SHP77 (cell line): ENCODE measurements around the gene DCLK1.
"Not testable (repeated sequence)": the region's sequence is repeated elsewhere in the genome, so short reads cannot be mapped to it uniquely, and the experiment has no call there.

Experiments used
- DNase-seq, 2 experiments: peaks; one replicate each; lab custom pipeline; 2025; lab: John Stamatoyannopoulos, UW

Gene DCLK1

DNA sequence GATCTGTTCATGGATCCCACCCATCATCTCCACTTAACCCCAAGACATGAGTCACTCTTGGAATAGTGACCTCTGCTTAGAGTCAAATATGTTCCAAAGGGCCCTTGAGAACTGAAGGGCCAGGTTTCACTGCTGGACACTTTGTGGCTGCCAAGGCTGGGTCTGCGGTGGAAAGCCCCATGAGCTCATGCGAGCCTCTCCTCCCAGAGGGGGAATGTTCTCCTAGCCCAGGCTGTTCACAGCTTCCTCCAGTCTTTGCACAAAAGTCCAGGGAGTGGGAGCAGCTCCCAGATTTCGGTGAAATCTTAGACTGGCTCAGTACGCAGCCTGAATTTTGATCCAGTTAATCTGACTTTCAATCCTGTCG is 732 bp upstream of the DCLK1 start:
- peak; percentile 35 to 38 for DNase-seq

DNA sequence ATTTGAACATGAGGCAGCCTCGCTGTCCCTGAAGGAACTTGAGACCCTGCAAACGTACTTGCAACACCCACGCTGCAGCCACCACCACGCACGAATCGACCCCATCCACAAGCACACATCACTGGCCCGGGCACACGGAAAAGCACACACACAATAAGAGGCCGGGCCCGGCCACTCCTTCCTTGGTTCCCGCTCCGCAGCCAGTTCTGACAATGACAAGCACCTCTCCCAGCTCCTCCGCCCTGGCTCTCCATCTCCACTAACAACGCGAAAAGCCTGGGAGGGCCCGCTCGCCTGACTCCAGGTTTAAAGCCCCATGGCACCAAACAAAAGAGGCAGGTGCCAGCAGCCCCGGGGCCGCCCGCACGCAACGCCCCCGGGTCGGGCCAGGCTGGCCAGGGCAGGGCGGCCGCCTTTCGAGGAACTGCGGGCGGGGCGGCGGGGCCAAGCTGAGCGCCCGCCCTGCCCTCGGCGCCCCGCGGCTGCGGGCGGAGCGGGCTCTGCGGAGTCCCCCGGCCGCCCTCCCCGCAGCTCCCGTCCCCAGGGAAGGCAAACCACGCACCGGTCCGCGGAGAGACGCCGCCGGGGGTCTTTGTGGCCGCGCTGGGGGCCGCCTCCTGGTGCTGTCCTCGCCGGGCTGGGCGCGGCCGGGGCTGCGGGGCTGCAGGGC is 495 bp downstream of the DCLK1 start:
- peak; percentile 44 to 50 for DNase-seq

DNA sequence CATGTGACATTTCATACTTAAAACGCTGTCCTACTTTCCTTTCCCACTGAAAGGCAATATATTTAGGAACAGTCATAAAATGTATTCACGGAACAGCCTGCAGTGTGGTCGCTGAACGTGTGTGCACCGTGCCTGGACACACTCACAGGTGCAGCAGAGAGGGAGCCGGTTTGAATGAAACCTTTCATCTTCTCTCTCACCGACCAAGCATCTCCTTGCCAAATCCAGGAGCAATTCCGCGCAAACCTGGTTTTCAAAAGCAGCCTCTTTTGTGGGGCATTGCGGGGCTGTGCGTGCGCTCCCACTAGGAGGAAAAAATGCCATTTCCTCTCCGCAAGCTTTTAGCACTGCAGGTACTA is 1.0 kb downstream of the DCLK1 start:
- peak in 1 of 2 experiments; percentile 42 for DNase-seq

DNA sequence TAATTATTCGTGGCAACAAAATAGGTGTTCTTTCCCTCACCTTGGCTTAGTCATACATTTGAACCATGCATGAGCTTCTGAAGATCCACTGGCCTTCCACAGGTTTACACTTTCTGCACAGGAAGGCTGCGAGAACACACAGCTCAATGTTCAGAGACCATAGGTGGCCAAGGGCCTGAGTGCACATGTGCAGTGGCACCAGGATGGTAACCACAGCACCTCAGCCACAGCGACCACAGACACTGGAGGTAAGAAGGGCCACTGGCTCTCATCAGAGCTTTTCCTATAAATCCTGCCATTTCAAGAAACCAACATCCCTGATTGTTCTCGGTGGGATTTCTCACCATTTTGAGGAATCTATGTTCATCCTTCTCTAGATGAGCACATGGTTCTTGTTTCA is 1.6 kb downstream of the DCLK1 start:
- DNase-seq = no peak

DNA sequence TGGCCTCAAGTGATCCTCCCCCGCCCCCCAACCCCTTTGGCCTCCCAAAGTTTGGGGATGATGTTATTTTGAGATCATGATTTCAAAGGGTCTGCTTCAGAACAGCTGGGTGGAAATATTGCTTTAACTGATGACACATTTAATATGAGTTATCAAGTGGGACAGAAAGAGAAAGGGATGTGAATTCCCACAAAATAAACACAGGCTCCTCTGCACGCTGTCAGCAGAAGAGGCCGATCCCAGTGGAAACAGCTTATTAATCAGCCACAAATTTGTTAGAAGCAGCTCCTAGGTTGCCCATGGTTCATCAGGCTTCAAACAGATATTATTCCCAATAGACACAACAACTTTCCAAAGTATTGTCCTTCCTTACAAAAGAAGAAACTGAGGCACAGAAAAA is 4.7 kb downstream of the DCLK1 start:
- no peak for DNase-seq

DNA sequence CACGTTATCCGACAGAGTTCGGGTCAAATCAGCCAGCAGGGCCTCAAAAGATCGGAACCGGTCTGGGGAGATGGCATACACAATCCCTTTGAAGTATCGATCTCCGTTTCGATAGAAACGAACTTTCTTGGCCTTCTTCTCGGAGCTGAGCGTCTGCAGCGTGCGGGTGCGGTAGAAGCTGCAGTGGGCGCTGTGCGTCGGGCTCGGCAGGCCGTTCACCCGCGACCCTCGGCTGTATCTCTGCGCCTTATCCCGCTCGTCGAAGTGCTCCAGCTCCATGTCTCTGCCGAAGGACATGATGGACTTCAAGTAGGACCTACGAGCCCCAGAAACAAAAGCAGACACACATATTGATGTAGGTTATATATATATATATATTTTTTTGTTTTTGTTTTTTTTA is 5.3 kb downstream of the DCLK1 start:
- no peak for DNase-seq

DNA sequence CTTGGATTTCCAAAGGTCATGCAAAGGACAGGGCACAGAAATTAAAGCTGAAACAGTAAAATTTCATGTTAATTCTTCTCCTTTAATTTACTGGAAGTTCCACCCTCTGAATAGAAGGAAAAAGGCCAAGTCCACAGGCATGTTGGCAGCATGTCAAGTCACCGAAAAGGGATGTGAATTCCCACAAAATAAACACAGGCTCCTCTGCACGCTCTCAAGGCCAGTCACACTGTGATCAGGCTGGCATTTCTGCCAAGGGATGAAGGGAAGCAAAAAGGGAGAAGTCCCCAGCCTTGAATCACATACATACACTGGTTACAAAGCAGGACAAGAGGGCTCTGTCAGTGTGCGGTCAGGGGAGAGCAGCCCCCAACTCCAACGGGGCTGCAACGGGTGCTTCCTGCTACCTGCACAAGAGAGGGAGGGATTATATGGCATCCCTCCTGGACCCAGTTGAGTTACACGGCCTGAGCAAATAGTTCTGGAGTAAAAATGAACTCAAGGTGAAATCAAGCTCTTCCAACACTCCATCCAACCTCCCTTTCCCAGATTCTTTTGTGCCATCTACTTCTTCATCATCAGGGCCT is 6.9 kb downstream of the DCLK1 start:
- DNase-seq = peak in 1 of 2 experiments; percentile 11

DNA sequence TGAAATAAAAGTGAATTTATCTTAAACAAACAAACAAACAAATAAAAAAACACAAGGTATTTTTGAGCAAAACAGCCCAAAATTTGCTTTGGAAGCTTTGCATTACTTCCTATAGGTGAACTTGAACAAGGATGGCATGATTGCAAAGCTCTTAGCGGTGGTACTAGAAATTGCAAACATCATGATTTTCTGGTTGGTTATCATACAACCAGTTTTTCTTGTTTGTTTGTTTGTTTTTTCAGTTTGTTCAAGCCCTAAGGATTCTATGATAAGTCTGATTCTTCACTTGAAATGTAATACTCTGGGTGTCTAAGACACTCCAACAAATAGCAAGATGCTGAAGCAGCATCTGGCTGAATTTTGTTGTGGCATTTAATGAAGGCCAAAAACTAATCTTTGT is 15.9 kb downstream of the DCLK1 start:
- no peak for DNase-seq

DNA sequence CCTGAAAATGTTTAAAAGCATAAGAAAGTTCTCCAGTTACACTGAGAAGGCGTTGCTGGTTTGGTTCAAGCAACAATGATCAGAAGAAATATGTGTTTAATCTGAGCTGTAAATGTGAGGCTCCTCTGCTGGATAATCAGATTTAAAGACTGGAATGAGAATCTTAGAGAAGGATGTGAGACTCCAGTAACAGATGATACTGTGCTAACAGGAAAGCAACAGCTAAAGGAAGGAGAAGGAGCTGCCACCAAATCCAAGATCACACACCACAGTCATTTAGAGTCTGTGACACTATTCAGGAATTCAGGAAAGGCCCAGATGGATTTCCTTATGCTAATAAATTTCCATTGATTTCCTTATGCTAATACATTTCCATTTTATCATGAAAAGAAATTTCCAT is 16.9 kb downstream of the DCLK1 start:
- DNase-seq = no peak

DNA sequence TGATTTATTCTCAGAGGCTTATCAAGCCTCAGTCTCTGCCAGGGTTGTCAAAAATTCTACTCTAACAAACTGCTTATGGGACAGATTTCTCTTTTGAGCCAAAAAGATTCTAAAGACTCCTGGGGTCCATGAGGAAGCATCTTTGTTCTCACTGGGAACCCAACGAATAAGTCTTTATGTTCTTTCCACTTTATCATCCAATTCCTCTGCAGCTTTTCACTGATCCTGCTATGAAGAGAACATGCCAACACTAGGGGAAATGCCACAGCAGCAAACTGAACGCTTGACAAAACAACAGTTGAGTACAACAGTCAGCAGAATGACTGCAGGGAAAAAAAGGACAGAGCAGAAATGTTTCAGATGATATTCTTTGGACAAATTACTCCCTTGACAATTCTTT is 22.2 kb downstream of the DCLK1 start:
- DNase-seq = no peak

DNA sequence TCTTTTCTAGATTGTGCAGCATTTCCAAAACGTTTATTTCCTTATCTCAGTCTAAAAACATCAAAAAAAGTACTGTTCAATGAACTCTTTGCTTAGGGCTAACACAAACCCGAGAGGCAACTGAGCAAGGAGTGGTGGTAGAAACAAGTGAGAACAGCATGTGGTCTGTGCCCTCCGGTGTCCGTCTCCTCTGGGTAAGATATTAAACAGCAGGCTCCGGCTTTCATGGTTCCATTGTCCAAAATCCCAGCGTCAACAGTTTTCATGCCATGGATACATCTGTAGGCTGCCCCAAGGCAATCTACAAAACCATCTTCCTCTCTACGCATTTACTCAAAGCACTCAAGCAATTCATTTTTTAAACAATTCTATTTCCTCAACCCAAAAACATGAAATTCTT is 22.8 kb downstream of the DCLK1 start:
- DNase-seq = no peak

DNA sequence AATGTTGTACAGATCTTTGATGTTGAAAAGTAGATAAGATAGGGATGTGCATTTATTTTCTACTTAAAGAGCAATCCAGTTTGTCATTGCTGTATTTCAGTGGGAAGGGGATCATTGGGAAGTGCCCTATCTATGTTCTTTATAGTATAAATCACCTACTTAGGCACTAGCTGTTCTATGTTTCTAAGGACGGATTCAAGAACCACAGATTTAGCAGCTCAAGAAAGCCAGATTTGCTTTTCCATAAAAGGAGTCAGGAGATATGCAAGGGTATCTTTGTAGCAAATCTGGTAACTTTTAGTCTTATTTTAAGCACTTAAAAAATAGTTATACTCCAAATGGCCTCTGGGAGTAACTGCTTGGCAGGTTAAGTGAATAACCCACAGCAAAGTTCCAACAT is 23.7 kb downstream of the DCLK1 start:
- DNase-seq = no peak

DNA sequence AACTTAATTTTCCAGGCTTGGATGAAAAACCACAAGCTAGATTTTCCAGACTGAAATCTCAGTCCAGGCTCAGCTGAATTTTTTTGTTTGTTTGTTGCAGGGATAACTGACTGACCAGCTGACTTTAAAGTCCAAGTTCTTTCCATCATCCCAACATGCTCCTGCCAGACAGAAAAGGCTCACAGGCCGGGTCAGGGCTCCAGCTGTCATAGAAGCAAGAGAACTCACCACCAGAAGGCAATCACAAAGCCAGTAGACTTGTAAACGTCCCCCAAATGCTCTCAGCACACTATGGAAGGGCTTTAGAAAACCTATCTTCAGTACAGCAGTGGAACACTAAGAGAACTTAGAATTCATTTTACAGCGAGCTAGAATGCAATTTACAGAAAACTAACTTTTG is 25.5 kb downstream of the DCLK1 start:
- no peak for DNase-seq

DNA sequence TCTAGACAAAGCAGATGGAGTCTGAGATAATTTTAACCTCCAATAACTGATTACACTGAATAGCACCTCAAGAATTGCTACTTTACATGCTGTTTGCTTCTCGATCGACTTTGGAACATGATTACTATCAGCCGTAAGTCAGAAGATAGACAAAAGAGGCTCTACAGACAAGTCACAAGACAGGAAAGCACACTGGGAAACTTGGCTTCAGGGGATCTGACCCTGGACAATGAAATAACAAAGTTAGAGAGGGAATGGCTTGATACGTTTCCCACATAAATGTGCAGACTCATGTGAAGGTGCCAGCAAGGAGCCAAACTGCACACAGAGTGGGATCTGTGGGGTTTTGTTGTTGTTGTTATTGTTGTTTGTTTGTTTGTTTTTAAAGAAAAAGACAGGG is 28.5 kb downstream of the DCLK1 start:
- no peak for DNase-seq

DNA sequence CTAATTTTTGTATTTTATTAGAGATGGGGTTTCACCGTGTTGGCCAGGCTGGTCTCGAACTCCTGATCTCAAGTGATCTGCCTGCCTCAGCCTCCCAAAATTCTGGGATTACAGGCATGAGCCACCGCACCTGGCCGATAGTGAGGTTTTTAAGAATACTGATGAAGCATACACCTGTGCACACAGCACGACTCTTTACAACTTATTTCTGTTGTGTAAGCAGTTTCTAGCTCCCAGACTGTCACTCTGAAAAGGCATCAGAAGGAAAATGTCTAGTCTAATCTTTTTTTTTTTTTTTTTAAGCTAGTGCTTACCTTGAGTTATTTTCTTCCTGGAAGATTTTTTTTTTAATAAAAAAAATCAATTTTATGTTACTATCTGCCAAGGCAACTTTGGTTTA is 29.3 kb downstream of the DCLK1 start:
- not testable (repeated sequence) for DNase-seq

DNA sequence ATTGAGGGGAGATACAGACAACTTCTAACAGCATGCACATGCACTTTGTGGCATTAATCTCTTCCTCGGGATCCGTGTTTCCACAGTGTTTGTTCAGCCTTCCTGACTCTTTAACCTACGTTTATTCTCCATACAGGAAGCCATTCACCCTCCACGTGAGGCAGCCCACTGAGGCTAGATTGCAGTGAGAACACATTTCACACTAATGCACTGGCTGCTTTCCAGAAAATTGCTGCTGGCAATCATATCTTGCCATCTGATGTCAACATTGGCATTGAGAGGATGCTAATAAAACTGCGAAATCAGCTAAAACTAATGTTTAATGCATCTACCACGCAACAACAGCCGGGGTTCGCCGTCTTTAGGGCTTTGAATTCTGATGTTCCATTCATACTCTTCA is 30.0 kb downstream of the DCLK1 start:
- DNase-seq = peak in 1 of 2 experiments; percentile 11

DNA sequence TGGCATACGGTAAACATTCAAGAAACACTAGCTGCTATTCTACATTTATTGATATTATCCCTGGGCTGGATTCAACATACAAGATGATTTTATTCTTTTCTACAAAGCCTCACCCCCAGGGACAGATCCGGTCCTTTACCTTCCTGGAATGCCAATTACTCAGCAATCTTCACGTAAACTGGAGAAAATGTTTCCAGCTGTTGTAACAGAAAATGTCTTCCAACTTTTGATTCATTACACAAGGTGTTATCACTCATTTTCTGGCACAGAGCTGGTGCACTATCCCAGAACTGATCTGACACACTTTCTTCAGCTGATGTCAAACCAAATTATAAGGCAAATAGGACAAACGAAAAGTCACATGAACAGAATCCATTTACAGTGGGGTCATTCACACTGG is 33.1 kb downstream of the DCLK1 start:
- DNase-seq = no peak

DNA sequence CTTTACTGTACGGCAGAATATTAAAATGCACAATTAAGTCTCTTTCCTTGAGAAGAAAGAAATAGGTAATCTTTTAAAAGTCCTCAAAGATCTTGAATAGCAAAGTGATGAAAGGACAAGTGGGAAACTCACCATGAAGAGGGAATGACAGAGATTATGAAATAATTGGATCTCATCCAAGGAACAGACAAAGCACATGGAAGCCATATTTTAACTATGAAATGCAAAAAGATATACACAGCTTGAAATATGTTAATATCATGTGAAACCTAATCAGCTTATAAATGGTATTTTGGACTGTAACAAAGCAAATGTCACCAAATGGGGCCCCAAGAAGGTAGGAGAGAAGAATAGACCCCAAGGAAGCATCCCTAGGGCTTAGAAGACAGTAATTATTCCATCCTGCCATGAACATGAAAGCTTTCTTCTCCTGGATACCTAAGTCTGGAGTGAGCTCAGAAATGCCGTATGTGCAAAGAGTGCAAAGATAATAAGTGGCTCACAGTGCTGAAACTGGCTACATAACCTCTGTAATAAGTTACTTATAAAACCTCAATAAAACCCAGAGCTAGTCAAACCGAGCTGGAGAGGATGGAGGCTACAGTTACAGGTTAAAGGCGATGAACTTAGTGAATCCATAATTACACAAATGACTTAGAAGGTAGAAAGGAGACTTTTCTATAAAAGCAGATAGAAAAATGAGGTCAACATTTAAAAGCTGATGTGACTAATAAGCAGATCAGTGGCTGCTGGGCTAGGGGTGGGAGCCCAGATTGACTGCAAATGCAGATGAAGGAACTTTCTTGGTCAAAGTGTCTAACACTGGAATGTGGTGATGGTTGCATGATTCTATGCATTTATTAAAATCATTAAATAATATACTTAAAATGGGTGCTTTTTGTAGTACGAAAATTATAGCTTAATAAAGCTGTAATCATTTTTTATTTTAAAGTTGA is 34.4 kb downstream of the DCLK1 start:
- DNase-seq = no peak

DNA sequence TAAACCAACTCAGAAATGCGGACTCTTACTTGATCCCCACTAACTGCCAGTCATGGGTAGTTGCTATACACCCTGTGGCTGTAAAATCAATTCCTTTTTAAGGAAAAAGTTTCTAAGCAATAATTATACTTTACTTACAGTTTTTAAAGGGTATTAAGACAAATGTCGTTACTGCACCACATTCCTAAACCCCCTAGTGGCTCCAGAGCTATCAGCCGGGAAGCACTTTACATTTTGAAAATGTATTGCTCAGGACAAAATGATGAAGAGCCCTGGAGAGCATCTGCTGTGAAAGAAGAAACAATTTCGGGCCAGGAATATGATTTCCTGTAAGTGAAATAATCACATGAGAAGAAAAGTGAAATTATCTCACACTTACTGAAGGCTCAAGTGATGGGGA is 36.7 kb downstream of the DCLK1 start:
- no peak for DNase-seq

DNA sequence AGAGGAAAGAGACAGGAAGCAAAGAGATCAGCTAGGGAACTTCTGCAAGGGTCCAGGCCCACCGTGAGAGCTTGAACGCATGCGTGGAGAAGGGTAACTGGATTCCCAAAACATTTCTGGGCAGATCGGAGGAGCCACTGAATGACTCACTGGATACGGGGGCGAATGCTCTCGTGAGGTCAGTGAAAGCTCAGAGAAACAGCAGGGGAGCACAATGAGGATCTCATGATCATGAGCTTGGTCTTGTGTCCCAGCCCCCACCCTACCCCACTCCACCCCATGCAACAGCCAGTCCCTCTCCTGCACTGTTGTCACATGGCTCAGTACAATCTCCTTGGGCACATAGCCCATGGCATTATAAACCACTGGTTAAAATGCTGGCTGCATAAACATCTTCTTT is 40.6 kb downstream of the DCLK1 start:
- DNase-seq = no peak

DNA sequence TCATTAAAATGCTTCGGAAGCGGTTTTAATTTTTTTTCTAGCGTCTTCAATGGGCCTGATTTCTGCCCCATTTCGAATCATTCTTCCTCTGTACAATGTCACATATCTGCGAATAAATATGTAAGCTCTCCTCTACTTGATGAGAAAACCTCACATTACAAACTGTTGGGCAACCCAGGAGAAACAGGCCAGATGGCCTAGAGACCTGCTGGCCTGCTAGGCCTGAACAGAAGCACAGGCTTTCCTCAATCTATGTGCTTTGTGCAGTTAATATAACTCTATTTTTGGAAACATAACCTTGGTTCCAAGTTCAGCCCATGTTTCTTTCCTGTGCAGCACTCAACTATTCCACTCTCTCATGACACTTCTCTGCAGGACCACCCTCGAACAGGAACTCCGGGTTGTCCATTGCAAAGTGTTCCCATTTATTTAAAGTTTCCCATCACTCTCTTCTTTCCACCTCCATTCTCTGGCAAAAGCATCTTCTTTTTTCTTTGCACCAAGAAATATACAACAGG is 42.0 kb downstream of the DCLK1 start:
- no peak for DNase-seq

DNA sequence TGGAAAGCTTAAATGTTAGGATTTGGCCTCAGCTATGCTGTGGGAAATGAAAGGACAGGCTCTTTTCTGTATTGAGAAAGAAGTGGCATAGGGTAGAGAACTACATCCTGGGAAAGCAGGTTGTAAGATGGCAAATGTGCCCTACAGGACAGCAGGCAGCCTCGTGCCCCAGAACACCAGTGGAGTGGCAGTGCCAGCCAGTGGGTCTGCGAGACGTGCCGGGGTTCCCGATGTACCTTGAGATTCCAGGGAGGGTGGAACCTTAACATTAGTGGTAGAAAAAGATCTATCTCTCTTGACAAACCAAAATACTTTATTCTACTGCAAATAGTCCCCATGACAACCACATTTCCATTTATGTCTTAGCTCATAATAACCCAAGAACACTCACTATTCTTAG is 42.7 kb downstream of the DCLK1 start:
- DNase-seq = no peak

DNA sequence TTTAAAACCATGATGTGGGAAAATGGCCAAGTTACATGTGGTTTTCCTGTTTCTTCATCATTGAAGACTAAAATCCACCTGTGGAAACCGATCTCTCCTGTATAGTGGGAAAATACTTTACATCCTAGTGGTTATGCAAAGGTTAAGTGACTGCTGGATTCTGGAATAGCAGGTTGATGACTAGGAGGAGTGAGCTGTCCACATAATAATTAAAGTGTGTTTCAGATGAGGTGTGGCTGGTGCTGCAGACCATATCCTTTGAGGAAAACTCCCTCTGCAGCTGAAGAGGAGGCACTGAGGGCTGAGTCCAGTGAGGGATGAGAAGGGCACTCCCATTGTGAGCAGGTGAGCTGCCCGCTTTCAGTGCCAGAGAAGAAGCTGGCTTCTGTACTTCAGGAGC is 43.2 kb downstream of the DCLK1 start:
- peak in 1 of 2 experiments; percentile 12 for DNase-seq
